Prostate gland (tissue), 2 donors: ENCODE measurements around the gene RDH16.

Experiments used
- POLR2A ChIP-seq: fragments of 450-650 bp; IDR thresholded peaks from one replicate; pipeline ENCODE4 v1.6.1; 2016; ENCODE audit warnings: antibody characterized with exemption, mild to moderate bottlenecking
- POLR2AphosphoS5 ChIP-seq: sonication (generic); formaldehyde crosslinking; IDR thresholded peaks from one replicate; pipeline ENCODE4 v1.6.1; 2017; ENCODE audit warnings: antibody characterized with exemption
- TF ChIP-seq, protein P1 (sequence below), 4 experiments: fragments of 200-600 bp in 2 of 4; fragments of 450-650 bp in 2 of 4; sonication (generic) in 2 of 4; IDR thresholded peaks; 1 replicate in 3 of 4; 2 replicates in 1 of 4; pipeline ENCODE4 v1.5.1; 2016 to 2019; ENCODE audit warnings: antibody characterized with exemption in 4 of 4, mild to moderate bottlenecking in 2 of 4, moderate library complexity in 2 of 4

DNA sequence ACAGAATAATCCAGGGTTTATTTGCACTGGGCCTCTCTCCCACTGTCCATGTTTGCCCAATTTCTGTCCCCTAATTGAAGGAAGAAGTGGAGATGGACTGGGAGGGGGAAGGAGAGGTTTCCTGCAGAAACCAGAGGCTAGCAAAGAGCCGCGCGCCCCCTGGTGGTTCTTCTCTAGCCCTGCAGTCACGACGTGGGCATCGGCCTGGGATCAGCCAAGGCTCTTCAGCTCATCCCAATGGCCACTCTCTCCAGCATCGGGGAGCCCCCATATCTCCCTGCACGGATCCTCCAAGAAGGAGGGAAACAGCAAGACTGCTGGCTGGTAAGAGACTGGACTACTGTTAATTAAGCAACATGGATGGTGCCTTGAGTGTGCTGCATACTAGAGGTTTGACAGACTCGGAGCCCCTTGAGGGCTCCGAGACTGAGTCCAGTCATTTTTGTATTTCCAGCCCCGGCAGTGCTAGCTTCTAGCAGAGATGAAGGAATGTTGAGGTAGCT is 30.2 kb upstream of the RDH16 start:
- TF ChIP-seq, protein P1, sequence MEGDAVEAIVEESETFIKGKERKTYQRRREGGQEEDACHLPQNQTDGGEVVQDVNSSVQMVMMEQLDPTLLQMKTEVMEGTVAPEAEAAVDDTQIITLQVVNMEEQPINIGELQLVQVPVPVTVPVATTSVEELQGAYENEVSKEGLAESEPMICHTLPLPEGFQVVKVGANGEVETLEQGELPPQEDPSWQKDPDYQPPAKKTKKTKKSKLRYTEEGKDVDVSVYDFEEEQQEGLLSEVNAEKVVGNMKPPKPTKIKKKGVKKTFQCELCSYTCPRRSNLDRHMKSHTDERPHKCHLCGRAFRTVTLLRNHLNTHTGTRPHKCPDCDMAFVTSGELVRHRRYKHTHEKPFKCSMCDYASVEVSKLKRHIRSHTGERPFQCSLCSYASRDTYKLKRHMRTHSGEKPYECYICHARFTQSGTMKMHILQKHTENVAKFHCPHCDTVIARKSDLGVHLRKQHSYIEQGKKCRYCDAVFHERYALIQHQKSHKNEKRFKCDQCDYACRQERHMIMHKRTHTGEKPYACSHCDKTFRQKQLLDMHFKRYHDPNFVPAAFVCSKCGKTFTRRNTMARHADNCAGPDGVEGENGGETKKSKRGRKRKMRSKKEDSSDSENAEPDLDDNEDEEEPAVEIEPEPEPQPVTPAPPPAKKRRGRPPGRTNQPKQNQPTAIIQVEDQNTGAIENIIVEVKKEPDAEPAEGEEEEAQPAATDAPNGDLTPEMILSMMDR (IDR thresholded peaks at IDR 0.05), result peak; percentile 95 to 98 (median 97)
- TF ChIP-seq POLR2AphosphoS5, result peak; percentile 80
- TF ChIP-seq POLR2A, result no peak
